NOMO-1 treated with DMSO at 0.1 percent for 48 hours (cell line): ENCODE data around the gene CRYGA.
"Not testable (repeated sequence)": the region's sequence is repeated elsewhere in the genome, so short reads cannot be mapped to it uniquely, and the experiment has no call there.

ENCODE experiments used
- DNase-seq: peaks from one replicate; lab custom pipeline; 2025; ENCODE audit not compliant: unreplicated experiment; lab: John Stamatoyannopoulos, UW

CRYGA gene

GRCh38 chr2:208127090-208127489 is 36.3 kb downstream of the CRYGA start:
- DNase-seq = no peak

DNA sequence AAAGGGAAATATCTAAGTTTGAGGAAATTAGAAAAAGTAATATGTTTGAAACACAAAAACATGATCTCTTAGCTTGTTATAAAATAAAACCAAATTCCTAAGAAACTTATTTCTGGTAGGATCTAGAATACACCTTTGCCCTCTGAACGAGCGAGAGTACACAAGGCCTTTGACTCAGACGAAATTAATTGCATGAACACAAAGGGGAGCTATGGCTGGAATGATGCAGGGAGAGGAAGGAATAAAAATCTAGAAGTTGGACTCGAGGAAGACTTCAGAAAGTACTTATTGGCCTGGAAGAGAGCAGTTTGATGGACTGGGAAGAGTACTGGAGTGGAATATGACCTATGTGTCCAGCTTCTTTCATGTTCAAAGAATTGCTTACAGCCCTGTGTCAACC is 38.1 kb downstream of the CRYGA start:
- DNase-seq = no peak

DNA sequence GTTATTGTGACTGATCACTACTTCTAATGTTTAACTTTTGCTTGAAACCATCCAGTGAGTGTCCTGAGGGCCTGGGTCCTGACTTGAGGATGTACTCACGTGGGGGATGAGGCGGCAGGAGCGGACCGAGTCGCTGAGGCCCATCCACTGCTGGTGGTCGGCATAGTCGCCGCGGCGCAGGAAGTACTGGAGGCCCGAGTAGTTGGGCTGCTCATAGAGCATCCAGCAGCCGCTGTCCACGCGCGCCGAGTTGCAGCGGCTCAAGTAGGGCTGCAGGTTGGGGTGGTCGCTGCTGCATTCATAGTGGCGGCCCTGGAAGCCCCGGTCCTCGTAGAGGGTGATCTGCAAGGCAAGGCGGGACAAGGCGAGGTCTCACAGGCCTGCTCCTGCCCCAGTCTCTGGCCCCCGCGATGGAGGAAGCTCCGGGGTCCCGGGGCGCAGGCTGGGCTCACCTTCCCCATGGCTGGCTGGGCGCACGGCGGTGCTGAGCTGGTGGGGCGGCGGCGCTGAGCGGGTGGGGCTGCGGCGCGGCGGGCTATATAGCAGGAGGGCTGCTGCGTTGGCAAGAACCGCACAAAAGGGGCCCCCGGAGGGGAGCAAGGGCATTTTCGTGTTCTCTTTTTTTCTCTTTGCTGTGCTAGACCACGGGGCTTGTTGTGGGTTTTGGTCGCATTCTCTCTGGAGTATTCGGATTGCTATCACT is 39.2 kb downstream of the CRYGA start, which contains the start of gene CRYGD:
Gene CRYGD, minus strand, starts transcription at position 512 of the 703 bp plus-strand sequence. Its CDS starts 51 bp downstream, at position 461.
- peak; percentile 14 for DNase-seq

GRCh38 chr2:208122248-208122647 is 41.1 kb downstream of the CRYGA start:
- no peak for DNase-seq

DNA sequence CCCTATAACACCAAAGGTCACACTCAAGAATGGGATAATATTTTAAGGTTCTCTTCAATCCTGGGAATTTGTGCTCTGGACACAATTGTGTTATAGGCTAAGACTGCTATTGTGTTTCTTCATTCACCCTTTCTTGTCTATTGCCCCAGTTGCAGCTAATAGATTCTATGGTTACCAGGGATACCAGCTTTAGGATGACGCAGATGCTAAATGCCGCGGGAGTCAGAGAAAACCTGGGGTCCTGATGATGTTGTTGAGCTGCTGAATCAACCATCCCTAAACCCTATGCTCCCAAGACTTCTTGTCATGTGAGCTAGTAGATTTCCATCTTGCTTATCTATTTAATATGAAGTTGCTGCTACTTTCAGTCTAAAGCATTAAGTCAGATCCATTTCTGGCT is 44.5 kb downstream of the CRYGA start:
- no peak for DNase-seq

- not testable (repeated sequence) for DNase-seq
Observed at GRCh38 chr2:208117390-208117789, 46.0 kb downstream of the CRYGA start.

DNA sequence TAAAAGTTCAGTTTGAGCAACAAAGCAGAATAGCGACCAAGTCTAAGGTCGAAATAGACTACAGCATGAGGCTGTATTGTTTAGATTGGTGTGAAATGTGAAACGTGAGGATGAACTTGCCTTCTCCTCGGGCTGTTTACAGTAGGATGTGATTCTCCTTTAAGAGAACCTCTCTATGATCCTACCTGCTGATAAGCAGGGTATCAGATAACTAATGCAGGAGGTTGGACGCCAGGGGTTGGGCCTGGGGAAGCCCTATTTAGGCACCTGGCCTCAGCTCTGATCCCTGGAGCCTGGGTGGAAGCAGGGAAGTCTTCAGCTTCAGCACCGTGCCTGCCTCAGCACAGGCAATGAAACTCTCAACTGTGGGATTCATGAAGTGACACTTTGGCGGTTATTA is 50.4 kb downstream of the CRYGA start:
- no peak for DNase-seq

DNA sequence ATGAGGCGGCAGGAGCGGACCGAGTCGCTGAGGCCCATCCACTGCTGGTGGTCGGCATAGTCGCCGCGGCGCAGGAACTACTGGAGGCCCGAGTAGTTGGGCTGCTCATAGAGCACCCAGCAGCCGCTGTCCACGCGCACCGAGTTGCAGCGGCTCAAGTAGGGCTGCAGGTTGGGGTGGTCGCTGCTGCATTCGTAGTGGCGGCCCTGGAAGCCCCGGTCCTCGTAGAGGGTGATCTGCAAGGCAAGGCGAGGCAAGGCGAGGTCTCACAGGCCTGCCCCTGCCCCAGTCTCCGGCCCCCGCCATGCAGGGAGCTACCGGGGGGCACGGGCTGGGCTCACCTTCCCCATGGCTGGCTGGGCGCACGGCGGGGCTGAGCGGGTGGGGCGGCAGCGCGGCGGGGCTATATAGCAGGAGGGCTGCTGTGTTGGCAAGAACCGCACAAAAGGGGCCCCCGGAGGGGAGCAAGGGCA is 51.1 kb downstream of the CRYGA start:
- not testable (repeated sequence) for DNase-seq
